ENCODE measurements around the gene GLRX5.
"Not testable (repeated sequence)": the region's sequence is repeated elsewhere in the genome, so short reads cannot be mapped to it uniquely, and the experiment has no call there.

Gene GLRX5

DNA sequence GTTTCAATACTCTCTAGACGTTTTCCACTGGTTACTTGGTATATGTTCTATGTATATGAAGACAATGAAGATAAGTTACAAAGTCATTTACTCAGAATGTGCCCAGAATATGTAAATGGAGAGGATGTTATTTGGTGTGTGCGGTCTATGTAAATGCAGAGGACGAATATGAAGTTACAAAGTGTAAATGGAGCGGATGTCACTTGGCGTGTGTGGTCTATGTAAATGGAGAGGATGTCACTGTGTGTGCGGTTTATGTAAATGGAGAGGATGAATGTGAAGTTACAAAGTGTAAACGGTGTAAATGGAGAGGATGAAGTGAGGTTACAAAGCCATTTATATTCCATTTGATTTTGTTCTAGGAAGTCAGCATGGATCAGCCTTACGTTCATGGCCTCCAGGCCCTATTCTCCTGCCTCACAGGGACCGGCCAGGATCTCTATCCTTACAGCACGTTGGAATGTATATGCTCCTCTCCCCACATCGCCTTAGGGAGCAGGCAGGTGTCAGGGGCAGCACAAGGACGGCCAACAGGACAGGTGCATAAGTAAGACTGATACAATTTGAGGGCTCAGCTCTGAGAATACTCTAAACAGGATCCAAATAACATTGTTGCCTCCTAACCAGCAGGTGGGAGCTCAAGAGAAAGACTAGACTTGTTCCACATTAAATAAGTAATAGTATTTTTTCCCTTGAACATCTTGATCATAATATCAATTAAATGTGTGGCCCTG, 42.4 kb downstream of the GLRX5 start:
- ChIA-PET POLR2A (no interaction called here), CTCF (interaction anchor here (0.9 kb wide), 1 partner anchor 18 kb away, joined by 3 read pairs; no protein-coding TSS in a partner anchor)
- DNase-seq (ENCODE audit: extremely low spot score): no peak
- TF ChIP-seq L3MBTL2 (conservative IDR thresholded peaks at IDR 0.05): no peak
- no peak for TF ChIP-seq FOXK2 (IDR thresholded peaks at IDR 0.05)

DNA sequence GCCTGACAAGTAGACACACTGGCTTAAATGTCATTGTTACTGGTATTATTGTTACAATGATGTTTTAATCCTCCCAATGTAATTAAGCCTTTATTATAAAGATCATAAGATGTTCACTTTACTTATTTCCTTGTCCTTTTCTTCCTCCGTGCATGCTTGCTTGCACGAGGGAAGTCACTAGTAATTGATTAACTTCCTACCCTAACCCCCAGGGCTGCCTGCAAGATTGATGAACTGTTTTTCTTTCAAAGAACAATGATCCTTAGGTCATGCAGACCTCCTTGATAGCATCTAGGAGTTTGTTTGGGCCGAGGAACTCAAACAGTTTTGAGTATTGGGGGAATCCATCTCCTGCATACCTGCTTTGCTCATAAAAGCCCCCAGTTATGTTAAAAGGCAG, 43.0 kb downstream of the GLRX5 start:
- no peak for DNase-seq (ENCODE audit: extremely low spot score)
- POLR2A ChIA-PET: no interaction called here
- no peak for TF ChIP-seq CTBP1 (IDR thresholded peaks at IDR 0.05; ENCODE audit: borderline replicate concordance)
- TF ChIP-seq BHLHE40 (IDR thresholded peaks at IDR 0.05; ENCODE audit: borderline replicate concordance): no peak
- no peak for TF ChIP-seq FOXK2 (IDR thresholded peaks at IDR 0.05)
- no peak for TF ChIP-seq HDGF (IDR thresholded peaks at IDR 0.05; ENCODE audit: borderline replicate concordance)
- no peak for TF ChIP-seq FOXM1 (IDR thresholded peaks at IDR 0.05; ENCODE audit: borderline replicate concordance)
- TF ChIP-seq SP1 (IDR thresholded peaks at IDR 0.05): no peak
- no peak for TF ChIP-seq SUZ12 (IDR thresholded peaks at IDR 0.05)
- TF ChIP-seq, protein P1, sequence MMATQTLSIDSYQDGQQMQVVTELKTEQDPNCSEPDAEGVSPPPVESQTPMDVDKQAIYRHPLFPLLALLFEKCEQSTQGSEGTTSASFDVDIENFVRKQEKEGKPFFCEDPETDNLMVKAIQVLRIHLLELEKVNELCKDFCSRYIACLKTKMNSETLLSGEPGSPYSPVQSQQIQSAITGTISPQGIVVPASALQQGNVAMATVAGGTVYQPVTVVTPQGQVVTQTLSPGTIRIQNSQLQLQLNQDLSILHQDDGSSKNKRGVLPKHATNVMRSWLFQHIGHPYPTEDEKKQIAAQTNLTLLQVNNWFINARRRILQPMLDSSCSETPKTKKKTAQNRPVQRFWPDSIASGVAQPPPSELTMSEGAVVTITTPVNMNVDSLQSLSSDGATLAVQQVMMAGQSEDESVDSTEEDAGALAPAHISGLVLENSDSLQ (IDR thresholded peaks at IDR 0.05): no peak
- no peak for TF ChIP-seq NFRKB (IDR thresholded peaks at IDR 0.05)
- TF ChIP-seq ARNT (IDR thresholded peaks at IDR 0.05): no peak
- no peak for TF ChIP-seq ELF4 (IDR thresholded peaks at IDR 0.05)
- no peak for TF ChIP-seq TARDBP (IDR thresholded peaks at IDR 0.05)
- CTCF ChIA-PET: interaction anchor here (0.9 kb wide), 1 partner anchor 19 kb away, joined by 3 read pairs; no protein-coding TSS in a partner anchor

DNA sequence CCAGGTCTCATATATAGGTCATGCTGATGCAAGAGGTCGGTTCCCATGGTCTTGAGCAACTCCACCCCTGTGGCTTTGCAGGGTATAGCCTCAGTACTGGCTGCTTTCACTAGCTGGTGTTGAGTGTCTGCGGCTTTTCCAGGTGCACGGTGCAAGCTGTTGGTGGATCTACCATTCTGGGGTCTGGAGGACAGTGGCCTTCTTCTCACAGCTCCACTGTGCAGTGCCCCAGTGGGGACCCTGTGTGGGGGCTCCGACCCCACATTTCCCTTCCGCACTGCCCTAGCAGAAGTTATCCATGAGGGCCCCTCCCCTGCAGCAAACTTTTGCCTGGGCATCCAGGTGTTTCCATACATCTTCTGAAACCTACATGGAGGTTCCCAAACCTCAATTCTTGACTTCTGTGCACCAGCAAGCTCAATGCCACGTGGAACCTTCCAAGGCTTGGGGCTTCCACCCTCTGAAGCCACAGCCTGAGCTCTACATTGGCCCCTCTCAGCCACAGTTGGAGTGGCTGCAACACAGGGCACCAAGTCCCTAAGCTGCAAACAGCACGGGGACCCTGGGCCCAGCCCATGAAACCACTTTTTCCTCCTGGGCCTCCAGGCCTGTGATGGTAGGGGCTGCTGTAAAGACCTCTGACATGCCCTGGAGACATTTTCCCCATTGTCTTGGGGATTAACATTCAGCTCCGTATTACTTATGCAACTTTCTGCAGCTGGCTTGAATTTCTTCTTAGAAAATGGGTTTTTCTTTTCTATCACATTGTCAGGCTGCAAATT, 49.2 kb downstream of the GLRX5 start:
- DNase-seq (ENCODE audit: extremely low spot score); CTCF ChIA-PET; POLR2A ChIA-PET: not testable (repeated sequence)

DNA sequence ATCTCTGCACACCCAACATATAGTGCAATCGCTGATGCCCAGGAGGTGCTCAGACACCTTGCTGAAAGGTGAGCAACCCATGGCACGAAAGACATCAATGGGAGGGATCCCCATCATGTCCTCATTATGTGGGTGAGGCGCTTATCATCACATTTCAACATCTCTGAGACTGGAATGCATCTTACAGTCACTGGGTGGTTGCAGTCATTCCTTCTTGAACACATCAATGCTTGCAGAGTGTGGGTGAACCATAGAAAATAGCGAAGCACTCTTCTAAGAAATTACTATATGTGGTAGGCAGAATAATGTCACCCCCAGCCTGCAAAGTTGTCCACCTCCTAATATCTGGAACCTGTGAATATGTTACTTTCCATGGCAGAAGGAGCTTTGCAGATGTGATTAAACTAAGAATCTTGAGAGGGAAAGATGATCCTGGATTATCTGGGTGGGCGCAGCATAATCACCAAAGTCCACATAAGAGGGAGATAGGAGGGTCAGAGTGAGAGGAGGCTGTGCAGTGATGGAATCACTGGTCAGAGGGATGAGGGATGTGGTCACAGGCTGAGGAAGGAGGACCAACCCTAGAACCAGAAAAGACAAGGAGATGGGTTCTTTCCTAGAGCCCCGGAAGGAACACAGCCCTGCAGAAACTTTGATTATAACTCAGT, 51.2 kb downstream of the GLRX5 start:
- ChIA-PET CTCF (interaction anchor here (0.6 kb wide), 1 partner anchor 711 kb away, joined by 8 read pairs; no protein-coding TSS in a partner anchor), POLR2A (no interaction called here)
- no peak for TF ChIP-seq SP1 (IDR thresholded peaks at IDR 0.05)
- TF ChIP-seq HDGF (IDR thresholded peaks at IDR 0.05; ENCODE audit: borderline replicate concordance): no peak
- TF ChIP-seq FOXK2 (IDR thresholded peaks at IDR 0.05): no peak
- TF ChIP-seq FOXM1 (IDR thresholded peaks at IDR 0.05; ENCODE audit: borderline replicate concordance): no peak
- no peak for TF ChIP-seq BHLHE40 (IDR thresholded peaks at IDR 0.05; ENCODE audit: borderline replicate concordance)
- no peak for TF ChIP-seq ARNT (IDR thresholded peaks at IDR 0.05)
- TF ChIP-seq ZNF384 (IDR thresholded peaks at IDR 0.05): no peak
- TF ChIP-seq FOXA1 (IDR thresholded peaks at IDR 0.05): no peak
- TF ChIP-seq LEF1 (IDR thresholded peaks at IDR 0.05; ENCODE audit: borderline replicate concordance): no peak
- TF ChIP-seq, protein P1 (IDR thresholded peaks at IDR 0.05): no peak
- DNase-seq (ENCODE audit: extremely low spot score): no peak

DNA sequence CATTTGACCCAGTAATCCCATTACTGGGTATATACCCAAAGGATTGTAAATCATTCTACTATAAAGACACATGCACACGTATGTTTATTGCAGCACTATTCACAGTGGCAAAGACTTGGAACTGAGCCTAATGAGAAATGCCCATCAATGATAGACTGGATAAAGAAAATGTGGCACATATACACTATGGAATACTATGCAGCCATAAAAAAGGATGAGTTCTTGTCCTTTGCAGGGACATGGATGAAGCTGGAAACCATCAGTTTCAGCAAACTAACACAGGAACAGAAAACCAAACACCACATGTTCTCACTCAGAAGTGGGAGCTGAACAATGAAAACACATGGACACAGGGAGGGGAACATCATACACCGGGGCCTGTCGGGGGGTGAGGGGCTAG, 56.3 kb downstream of the GLRX5 start:
- CTCF ChIA-PET: interaction anchor here (1.0 kb wide), 1 partner anchor 24 kb away, joined by 3 read pairs; no protein-coding TSS in a partner anchor
- POLR2A ChIA-PET: not testable (repeated sequence)

More for the DNA sequence above, 56.3 kb downstream of the GLRX5 start:
- DNase-seq (ENCODE audit: extremely low spot score): not testable (repeated sequence)
